IMR-90 (cell line): ENCODE data around the gene C1QTNF8. TPM values are rescaled to one million over a fixed set of nuclear protein-coding genes. Genes with fewer than 3 reads are reported as not detected.

Experiments
- ATAC-seq: fragments of 200-7000 bp; cut with Tn5 transposase; 2 replicates; pipeline ENCODE4 v1.9.1; 2020; ENCODE audit warnings: low read depth, mild to moderate bottlenecking, moderate library complexity
- BruUV-seq: library from RNA; stranded (reverse); fragments of 400-500 nt; replicated peaks from 2 replicates; lab custom pipeline; 2021; lab: Mats Ljungman, UMichigan
- CTCF ChIA-PET: fragments of 300-600 bp; formaldehyde crosslinking; extraction: SDS; loops from one replicate; lab custom pipeline; 2021; ENCODE audit warnings: antibody characterized with exemption; lab: Yijun Ruan, JAX
- POLR2A ChIA-PET: fragments of 300-600 bp; sonication (Branson Sonifier 250); formaldehyde crosslinking; loops from one replicate; lab custom pipeline; 2022; ENCODE audit warnings: antibody characterized with exemption; ENCODE audit not compliant: unreplicated experiment; lab: Charles Lee
- DNase-seq: peaks from one replicate; pipeline ENCODE4 v3.0.0; 2013
- H2AFZ ChIP-seq: replicated peaks from 2 replicates; pipeline ENCODE3; 2013; ENCODE audit warnings: low read length, mild to moderate bottlenecking; ENCODE audit not compliant: poor library complexity
- H2AK5ac ChIP-seq: 2 replicates; pipeline ENCODE4 v1.6.1; 2013; ENCODE audit warnings: low read depth, low read length, inconsistent platforms
- H2AK9ac ChIP-seq: replicated peaks from 2 replicates; pipeline ENCODE3; 2013; ENCODE audit warnings: mild to moderate bottlenecking, low read depth, low read length, moderate library complexity; ENCODE audit not compliant: poor library complexity
- H2BK120ac ChIP-seq: 2 replicates; pipeline ENCODE4 v1.6.1; 2013; ENCODE audit warnings: low read depth, low read length, inconsistent platforms
- H2BK15ac ChIP-seq: 3 replicates; pipeline ENCODE4 v1.6.1; 2013; ENCODE audit warnings: low read depth, low read length, inconsistent platforms
- H2BK20ac ChIP-seq: 2 replicates; pipeline ENCODE4 v1.6.1; 2013; ENCODE audit warnings: low read depth, mild to moderate bottlenecking, inconsistent platforms, low read length, moderate library complexity
- H2BK5ac ChIP-seq: 2 replicates; pipeline ENCODE4 v1.6.1; 2013; ENCODE audit warnings: mild to moderate bottlenecking, low read depth, low read length, inconsistent platforms; ENCODE audit not compliant: poor library complexity, severe bottlenecking
- H3K14ac ChIP-seq: replicated peaks from 2 replicates; pipeline ENCODE4 v1.6.1; 2013; ENCODE audit warnings: low read depth, low read length, inconsistent platforms
- H3K18ac ChIP-seq: 2 replicates; pipeline ENCODE4 v1.6.1; 2013; ENCODE audit warnings: low read depth, low read length, control low read depth
- H3K23ac ChIP-seq: 2 replicates; pipeline ENCODE4 v1.6.1; 2013; ENCODE audit warnings: low read depth, low read length, inconsistent platforms
- H3K27ac ChIP-seq: 2 replicates; pipeline ENCODE4 v1.5.1; 2013; ENCODE audit warnings: mild to moderate bottlenecking, control low read depth, low read length; ENCODE audit not compliant: insufficient read depth
- H3K27me3 ChIP-seq: 2 replicates; pipeline ENCODE4 v1.6.1; 2013; ENCODE audit warnings: low read length; ENCODE audit not compliant: control insufficient read depth, insufficient read depth
- H3K36me3 ChIP-seq: 2 replicates; pipeline ENCODE4 v1.6.1; 2013; ENCODE audit warnings: low read length, mixed read lengths; ENCODE audit not compliant: control insufficient read depth, insufficient read depth
- H3K4ac ChIP-seq: 2 replicates; pipeline ENCODE4 v1.6.1; 2013; ENCODE audit warnings: low read depth, low read length, inconsistent platforms
- H3K4me1 ChIP-seq: 2 replicates; pipeline ENCODE4 v1.6.1; 2013; ENCODE audit warnings: low read length, mixed read lengths; ENCODE audit not compliant: control insufficient read depth, insufficient read depth
- H3K4me2 ChIP-seq: 2 replicates; pipeline ENCODE4 v1.6.1; 2013; ENCODE audit warnings: low read depth, mild to moderate bottlenecking, control low read depth, low read length, moderate library complexity
- H3K4me3 ChIP-seq: 2 replicates; pipeline ENCODE4 v1.5.1; 2013; ENCODE audit warnings: low read depth, mild to moderate bottlenecking, control low read depth, low read length, moderate library complexity; ENCODE audit not compliant: insufficient read depth
- H3K56ac ChIP-seq: 2 replicates; pipeline ENCODE4 v1.6.1; 2013; ENCODE audit warnings: low read length, inconsistent platforms; ENCODE audit not compliant: insufficient read depth; ENCODE audit errors: extremely low read depth
- H3K79me1 ChIP-seq, 2 experiments: 2 replicates each; pipeline ENCODE4 v1.6.1; 2013; ENCODE audit warnings: low read length in 2 of 2, inconsistent platforms in 1 of 2, low read depth in 1 of 2
- H3K9ac ChIP-seq: 2 replicates; pipeline ENCODE4 v1.6.1; 2013; ENCODE audit warnings: low read depth, low read length, control low read depth
- H3K9me1 ChIP-seq: 2 replicates; pipeline ENCODE4 v1.6.1; 2013; ENCODE audit warnings: low read length, inconsistent platforms; ENCODE audit not compliant: insufficient read depth
- H3K9me3 ChIP-seq: 2 replicates; pipeline ENCODE4 v1.6.1; 2013; ENCODE audit warnings: low read length; ENCODE audit not compliant: control insufficient read depth, insufficient read depth
- H4K20me1 ChIP-seq: 2 replicates; pipeline ENCODE4 v1.6.1; 2013; ENCODE audit warnings: low read length, inconsistent platforms; ENCODE audit not compliant: insufficient read depth
- H4K5ac ChIP-seq: 2 replicates; pipeline ENCODE4 v1.6.1; 2013; ENCODE audit warnings: mild to moderate bottlenecking, low read depth, low read length, control low read depth
- H4K8ac ChIP-seq, 2 experiments: 2 replicates each; pipeline ENCODE4 v1.6.1; 2013; ENCODE audit warnings: low read depth in 2 of 2, low read length in 2 of 2, control low read depth in 1 of 2, inconsistent platforms in 1 of 2
- H4K91ac ChIP-seq: 2 replicates; pipeline ENCODE4 v1.6.1; 2013; ENCODE audit warnings: low read depth, low read length, inconsistent platforms; ENCODE audit not compliant: insufficient read depth
- NFE2L2 ChIP-seq: fragments of 150-350 bp; IDR thresholded peaks from 2 replicates; pipeline ENCODE4 v1.6.1; 2016; ENCODE audit warnings: low read depth, mild to moderate bottlenecking, low read length
- RAD21 ChIP-seq: IDR thresholded peaks from 2 replicates; pipeline ENCODE4 v1.6.1; 2012; ENCODE audit warnings: low read length, improper control_type of control experiment
- WGBS, 2 experiments: methylation state at CpG; one replicate each; pipeline versions ENCODE4 v1.1.5 to v1.1.7; 2013; ENCODE audit warnings: missing lambda C conversion rate in 2 of 2; ENCODE audit not compliant: insufficient read length in 1 of 2; ENCODE audit errors: extremely low coverage in 2 of 2; 5-methylcytosine and 5-hydroxymethylcytosine counted together
- dilution Hi-C: fragments of 300-500 bp; cut with HindIII; formaldehyde crosslinking; loops from one replicate; pipeline ENCODE4 v1.14.3; 2018; ENCODE audit warnings: low sequenced_read_pairs; ENCODE audit not compliant: unreplicated experiment
- in situ Hi-C: fragments of 300-500 bp; cut with MboI; formaldehyde crosslinking; loops from 3 replicates; pipeline ENCODE4 v1.14.3; 2019; ENCODE audit warnings: low sequenced_read_pairs, inconsistent platforms, mixed read lengths
- intact Hi-C: fragments of 100-400 bp; cut with micrococcal nuclease; formaldehyde crosslinking; loops from 2 replicates; pipeline ENCODE4 v1.10.0; 2022
- polyA plus RNA-seq, 3 experiments: library from polyadenylated mRNA; depleted of rRNA; stranded (reverse); fragments of >200 nt; gene quantifications; 2 replicates each; pipeline ENCODE4 v1.2.3, GENCODE V29; 2012; ENCODE audit warnings: low replicate concordance in 1 of 3
- total RNA-seq: library from RNA; depleted of rRNA; stranded (reverse); fragments of >200 nt; gene quantifications from 2 replicates; pipeline ENCODE4 v1.2.3, GENCODE V29; 2012

Gene C1QTNF8
- total and polyA plus RNA-seq, 2 of the 4 experiments (the other 2 are of a cell fraction), result not detected

DNA sequence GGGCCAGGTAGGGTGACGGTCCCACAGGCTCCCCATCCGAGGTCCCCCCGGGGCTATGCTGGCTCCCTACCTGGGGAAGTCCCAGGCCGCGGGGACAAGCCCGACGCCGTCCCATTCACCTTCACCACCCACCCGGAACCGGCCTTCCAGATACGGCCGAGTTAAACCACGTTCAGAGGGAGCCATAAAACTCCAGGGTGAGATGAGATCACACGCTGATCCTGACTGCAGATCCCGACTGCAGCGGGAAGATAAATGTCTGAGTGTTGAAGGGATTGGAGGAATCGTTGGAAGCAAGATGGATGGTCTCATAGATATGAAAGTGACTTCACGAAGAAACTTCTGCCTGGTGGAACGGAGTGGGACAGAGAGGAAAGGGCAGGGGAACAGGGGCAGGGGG lies 13.6 kb upstream of the C1QTNF8 start:
- TF ChIP-seq RAD21 (no peak), NFE2L2 (no peak)
- no peak overlapping the region for H3K27ac ChIP-seq
- DNase-seq, result no peak
- no peak overlapping the region for H4K5ac ChIP-seq
- H4K20me1 ChIP-seq, result no peaks in the 10 kb centered on the region; the same call in 1 of the 2 replicates
- BruUV-seq, result no TSS peak
- H2AK9ac ChIP-seq, result no peak overlapping the region
- no peak overlapping the region for H3K9ac ChIP-seq
- peaks cover 52% of the 10 kb centered on the region for H3K27me3 ChIP-seq
- 60% methylated on average over 6 of the region's 19 CpGs; no CpG with 5 or more reads in 1 of the 2 experiments for WGBS, 2 experiments
- no peak overlapping the region for H3K23ac ChIP-seq
- ChIA-PET POLR2A (no interaction called here), CTCF (no interaction called here)
- no peaks in the 10 kb centered on the region for H3K79me1 ChIP-seq
- dilution Hi-C loops, result no loop called here
- in situ Hi-C loops, result loop anchor here (5.0 kb wide), 1 partner anchor 88 kb away; no protein-coding TSS in a partner anchor
- no peak overlapping the region for H3K18ac ChIP-seq
- no peaks in the 10 kb centered on the region for H3K9me3 ChIP-seq
- no peak overlapping the region for H4K8ac ChIP-seq
- no peak overlapping the region for H3K56ac ChIP-seq
- H3K4me1 ChIP-seq, result no peaks in the 10 kb centered on the region
- no peak for ATAC-seq
- H3K4me2 ChIP-seq, result no peak overlapping the region
- H2BK20ac ChIP-seq, result no peak overlapping the region
- intact Hi-C loops, result no loop called here
- no peaks in the 10 kb centered on the region for H3K9me1 ChIP-seq
- H2BK120ac ChIP-seq, result no peak overlapping the region
- no peak overlapping the region for H2AFZ ChIP-seq
- no peak overlapping the region for H2BK5ac ChIP-seq
- no peak overlapping the region for H4K91ac ChIP-seq
- H3K4me3 ChIP-seq, result no peak overlapping the region
- H2BK15ac ChIP-seq, result no peak overlapping the region
- no peak overlapping the region for H2AK5ac ChIP-seq
- H3K4ac ChIP-seq, result no peak overlapping the region
- no peaks in the 10 kb centered on the region for H3K36me3 ChIP-seq
- no peak overlapping the region for H3K14ac ChIP-seq
